GM12875 (cell line): ENCODE measurements around the gene SLC11A1.

Experiments used
- H3K4me3 ChIP-seq: one replicate; pipeline ENCODE4 v1.5.1; 2011; ENCODE audit warnings: low read depth, low read length, control low read depth
- TF ChIP-seq, protein P1 (sequence below): IDR thresholded peaks from 2 replicates; pipeline ENCODE4 v1.5.1; 2011; ENCODE audit warnings: low read depth, mild to moderate bottlenecking, control low read depth, inconsistent platforms, low read length, moderate library complexity, borderline replicate concordance; ENCODE audit not compliant: insufficient read depth

SLC11A1 gene

DNA sequence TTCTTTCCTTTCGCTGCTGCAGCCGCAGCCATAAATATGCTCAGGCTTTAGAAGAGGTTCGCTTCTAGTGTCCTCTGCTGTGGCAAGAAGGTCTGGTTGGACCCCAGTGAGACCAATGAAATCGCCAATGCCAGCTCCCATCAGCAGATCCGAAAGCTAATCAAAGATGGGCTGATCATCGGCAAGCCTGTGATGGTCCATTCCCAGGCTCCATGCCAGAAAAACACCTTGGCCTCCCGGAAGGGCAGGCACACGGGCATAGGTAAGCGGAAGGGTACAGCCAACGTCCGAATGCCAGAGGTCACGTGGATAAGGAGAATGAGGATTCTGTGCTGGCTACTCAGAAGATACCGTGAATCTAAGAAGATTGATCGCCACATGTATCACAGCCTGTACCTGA, 28.0 kb upstream of the SLC11A1 start:
- TF ChIP-seq, protein P1, sequence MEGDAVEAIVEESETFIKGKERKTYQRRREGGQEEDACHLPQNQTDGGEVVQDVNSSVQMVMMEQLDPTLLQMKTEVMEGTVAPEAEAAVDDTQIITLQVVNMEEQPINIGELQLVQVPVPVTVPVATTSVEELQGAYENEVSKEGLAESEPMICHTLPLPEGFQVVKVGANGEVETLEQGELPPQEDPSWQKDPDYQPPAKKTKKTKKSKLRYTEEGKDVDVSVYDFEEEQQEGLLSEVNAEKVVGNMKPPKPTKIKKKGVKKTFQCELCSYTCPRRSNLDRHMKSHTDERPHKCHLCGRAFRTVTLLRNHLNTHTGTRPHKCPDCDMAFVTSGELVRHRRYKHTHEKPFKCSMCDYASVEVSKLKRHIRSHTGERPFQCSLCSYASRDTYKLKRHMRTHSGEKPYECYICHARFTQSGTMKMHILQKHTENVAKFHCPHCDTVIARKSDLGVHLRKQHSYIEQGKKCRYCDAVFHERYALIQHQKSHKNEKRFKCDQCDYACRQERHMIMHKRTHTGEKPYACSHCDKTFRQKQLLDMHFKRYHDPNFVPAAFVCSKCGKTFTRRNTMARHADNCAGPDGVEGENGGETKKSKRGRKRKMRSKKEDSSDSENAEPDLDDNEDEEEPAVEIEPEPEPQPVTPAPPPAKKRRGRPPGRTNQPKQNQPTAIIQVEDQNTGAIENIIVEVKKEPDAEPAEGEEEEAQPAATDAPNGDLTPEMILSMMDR = no peak
- H3K4me3 ChIP-seq = no peak overlapping the region

DNA sequence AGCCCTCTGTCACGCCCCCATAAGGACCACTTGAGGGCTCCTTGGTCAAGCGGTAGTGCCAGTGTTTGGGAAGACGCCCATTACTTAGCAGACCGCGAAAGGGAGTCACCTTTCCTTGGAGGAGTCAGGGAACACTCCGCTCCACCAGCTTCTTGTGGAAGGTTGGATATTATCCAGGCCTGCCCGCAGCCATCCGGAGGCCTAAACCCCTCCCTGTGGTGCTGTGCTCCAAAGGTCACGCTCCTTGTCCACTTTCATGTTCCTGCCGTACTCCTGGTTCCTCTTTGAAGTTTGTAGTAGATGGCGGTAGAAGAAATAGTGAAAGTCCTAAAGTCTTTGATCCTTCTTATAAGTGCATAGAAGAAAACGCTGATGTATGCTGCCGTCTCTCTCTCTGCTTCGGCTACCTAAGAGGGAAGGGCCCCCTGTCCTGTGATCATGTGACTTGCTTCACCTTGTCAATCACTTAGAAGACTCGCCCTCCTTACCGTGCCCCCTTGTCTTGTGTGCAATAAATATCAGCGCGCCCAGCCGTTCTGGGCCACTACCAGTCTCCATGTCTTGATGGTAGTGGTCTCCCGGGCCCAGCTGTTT, 27.1 kb upstream of the SLC11A1 start:
- no peak overlapping the region for H3K4me3 ChIP-seq
- TF ChIP-seq, protein P1 = no peak

DNA sequence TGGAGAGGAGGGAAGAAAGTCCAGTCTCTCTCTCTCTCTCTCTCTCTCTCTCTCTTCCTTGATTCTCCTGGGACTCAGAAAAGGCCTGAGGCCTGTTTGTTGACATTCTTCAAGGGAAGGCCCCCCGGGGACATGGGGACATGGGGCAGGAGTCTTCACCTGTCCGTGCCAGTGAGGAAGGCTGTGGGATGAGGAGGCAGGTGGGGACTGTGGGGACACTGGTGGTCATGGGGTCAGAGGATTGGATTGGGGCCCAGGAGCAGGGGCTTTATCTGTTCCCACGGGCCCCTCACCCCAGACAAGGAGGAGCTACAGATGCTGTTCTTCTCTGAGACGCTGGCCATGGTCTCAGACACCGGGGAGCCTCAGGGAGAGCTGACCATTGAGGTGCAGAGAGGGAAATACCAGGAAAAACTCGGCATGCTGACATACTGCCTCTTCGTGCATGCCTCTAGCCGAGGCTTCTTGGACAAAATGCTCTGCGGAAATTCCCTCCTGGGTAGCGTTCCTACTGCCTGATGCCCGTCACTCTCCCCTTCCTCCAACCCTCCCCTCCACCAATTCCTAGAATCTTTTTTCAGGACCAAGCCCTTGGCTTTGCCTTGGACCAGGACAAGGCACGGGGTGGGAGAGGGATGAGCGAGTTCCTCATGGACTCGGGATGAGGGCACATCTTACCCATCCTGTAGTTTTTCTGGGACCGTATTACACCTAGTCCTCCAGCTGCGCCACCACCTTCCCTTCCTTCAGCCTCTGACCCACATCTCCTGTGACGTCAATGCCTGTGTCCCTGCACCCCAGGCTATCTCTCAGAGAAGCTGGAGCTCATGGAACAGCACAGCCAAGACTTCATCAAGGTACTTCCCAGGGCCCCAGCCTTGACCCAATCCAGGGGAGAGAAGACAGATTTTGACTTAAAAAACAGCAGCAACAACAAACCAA, 24.6 kb upstream of the SLC11A1 start:
- no peak overlapping the region for H3K4me3 ChIP-seq
- TF ChIP-seq, protein P1 = no peak

DNA sequence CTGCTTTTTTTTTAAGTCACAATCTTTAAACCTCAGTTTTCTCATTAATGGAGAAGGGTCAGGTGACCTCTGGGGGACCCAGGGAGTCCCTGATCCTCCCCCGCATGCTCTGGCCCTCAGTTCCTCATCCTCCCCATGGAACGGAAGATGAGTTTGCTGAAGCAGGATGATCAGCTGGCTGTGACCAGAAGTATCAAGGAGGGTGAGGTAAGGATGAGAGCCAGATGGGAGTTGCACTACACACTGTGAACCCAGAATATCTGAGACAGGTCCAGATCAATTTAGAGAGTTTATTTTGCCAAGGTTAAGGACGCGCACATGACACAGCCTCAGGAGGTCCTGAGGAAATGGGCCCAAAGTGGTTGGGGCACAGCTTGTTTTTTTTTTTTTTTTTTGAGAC, 21.6 kb upstream of the SLC11A1 start:
- TF ChIP-seq, protein P1 = no peak
- no peak overlapping the region for H3K4me3 ChIP-seq

DNA sequence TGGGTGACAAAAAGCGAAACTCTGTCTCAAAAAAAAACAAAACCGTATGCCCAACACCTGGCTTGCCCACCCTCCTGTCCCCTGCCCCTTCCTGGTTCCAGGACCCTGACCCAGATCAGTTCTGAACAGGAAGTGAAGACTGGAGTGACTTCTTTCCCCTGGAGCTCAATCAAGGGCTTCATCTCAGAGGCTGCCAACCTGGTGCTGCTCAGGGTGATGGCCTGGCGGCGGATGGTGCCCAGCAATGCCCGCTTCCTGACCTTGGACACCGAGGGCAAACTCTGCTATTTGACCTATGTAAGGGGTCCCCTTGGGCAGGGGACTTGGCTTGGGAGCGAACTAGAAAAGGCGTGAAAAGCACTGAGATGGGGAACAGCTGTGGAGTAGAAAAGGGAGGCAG, 19.5 kb upstream of the SLC11A1 start:
- TF ChIP-seq, protein P1 = no peak
- H3K4me3 ChIP-seq = no peak overlapping the region

DNA sequence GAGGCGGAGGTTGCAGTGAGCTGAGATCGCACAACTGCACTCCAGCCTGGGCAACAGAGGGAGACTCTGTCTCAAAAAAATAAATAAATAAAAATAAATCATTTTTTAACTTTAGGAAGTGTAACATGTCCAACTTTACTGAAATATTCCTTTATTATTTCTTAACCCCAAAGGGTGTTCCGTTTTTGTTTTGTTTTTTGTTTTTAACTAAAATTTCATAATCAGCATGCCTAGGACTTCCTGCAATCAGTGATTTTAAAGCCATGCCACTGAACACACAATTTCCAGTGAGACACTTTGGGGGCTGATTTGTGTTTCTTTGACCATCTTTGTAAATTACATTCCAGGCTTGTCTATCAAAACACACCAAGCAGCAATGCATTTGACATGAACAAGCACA, 18.3 kb upstream of the SLC11A1 start:
- TF ChIP-seq, protein P1 = no peak
- H3K4me3 ChIP-seq = no peak overlapping the region

DNA sequence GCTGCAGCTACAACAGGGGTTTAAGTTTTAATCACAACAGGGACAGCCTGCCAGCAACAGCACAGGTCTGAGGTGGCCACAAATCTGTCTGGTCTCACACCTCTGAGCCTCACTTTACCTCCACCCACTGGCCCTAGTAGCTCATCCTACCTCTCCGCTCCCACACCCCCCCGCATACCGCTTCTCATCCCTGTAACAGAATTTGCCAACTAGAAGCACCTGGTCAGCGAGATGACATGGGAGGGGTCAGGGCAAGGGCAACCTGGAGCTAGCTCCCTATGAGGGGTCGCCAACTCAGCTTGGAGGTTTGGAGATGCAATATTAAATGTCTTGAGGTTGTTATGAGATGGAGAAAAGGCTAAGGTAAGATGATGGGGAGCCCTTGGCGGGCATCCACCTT, 17.9 kb upstream of the SLC11A1 start:
- TF ChIP-seq, protein P1 = no peak
- H3K4me3 ChIP-seq = no peak overlapping the region
